ENCODE data around the gene OR2A7. TPM values are rescaled to one million over a fixed set of nuclear protein-coding genes. Genes with fewer than 3 reads are reported as not detected.
"Not testable (repeated sequence)": the region's sequence is repeated elsewhere in the genome, so short reads cannot be mapped to it uniquely, and the experiment has no call there.

The OR2A7 gene
- total RNA-seq = 1 to 10 TPM in 1 of 3 donors, under 1 TPM in 1, not detected in 1; 0.73 to 1.4 TPM
- total RNA-seq (2013) = 1.9 TPM

GRCh38 chr7:144264692-144265091 is at the start of gene OR2A7:
Gene OR2A7 (minus strand): TSS chr7:144264792. CDS start chr7:144259628, 5,164 bp downstream.
- 96% methylated on average over 4 of the region's 7 CpGs for WGBS (ENCODE audit: insufficient coverage)
- H3K9me3 Mint-ChIP-seq; H3K36me3 Mint-ChIP-seq; H3K27ac Mint-ChIP-seq; intact Hi-C loops (cut with micrococcal nuclease); H3K4me3 Mint-ChIP-seq; H3K4me1 ChIP-seq (ENCODE audit: control insufficient read depth, insufficient read depth, low read length); H3K27me3 Mint-ChIP-seq (ENCODE audit: low read depth in 2 of 2); ATAC-seq; H3K36me3 ChIP-seq (ENCODE audit: control insufficient read depth, insufficient read depth, low read length); H3K4me1 Mint-ChIP-seq; DNase-seq; H3K27me3 ChIP-seq (ENCODE audit: control insufficient read depth, insufficient read depth, low read length); H3K4me3 ChIP-seq (ENCODE audit: low read length); H3K9me3 ChIP-seq (ENCODE audit: control insufficient read depth, insufficient read depth, low read length); H3K27ac ChIP-seq (ENCODE audit: low read length): not testable (repeated sequence)

GRCh38 chr7:144311872-144312469 is 47.4 kb upstream of the OR2A7 start, which contains the start of gene OR2A1:
Gene OR2A1 (plus strand): TSS chr7:144312419. CDS start chr7:144318125, 5,706 bp downstream.
- not testable (repeated sequence) for ATAC-seq

GRCh38 chr7:144311218-144311617 is 46.6 kb upstream of the OR2A7 start:
- H3K9me3 ChIP-seq (ENCODE audit: control insufficient read depth, insufficient read depth, low read length); H3K36me3 Mint-ChIP-seq; H3K4me1 Mint-ChIP-seq; H3K9me3 Mint-ChIP-seq; ATAC-seq; H3K27me3 Mint-ChIP-seq (ENCODE audit: low read depth in 2 of 2); H3K4me3 ChIP-seq (ENCODE audit: low read length); H3K27ac Mint-ChIP-seq; H3K4me3 Mint-ChIP-seq; H3K27me3 ChIP-seq (ENCODE audit: control insufficient read depth, insufficient read depth, low read length); H3K27ac ChIP-seq (ENCODE audit: low read length); intact Hi-C loops (cut with micrococcal nuclease); DNase-seq; H3K4me1 ChIP-seq (ENCODE audit: control insufficient read depth, insufficient read depth, low read length); H3K36me3 ChIP-seq (ENCODE audit: control insufficient read depth, insufficient read depth, low read length): not testable (repeated sequence)
- WGBS (ENCODE audit: insufficient coverage) = no CpG with 5 or more reads among the region's 2 CpGs

More at GRCh38 chr7:144311872-144312469, 47.4 kb upstream of the OR2A7 start, which contains the start of gene OR2A1:
- intact Hi-C loops (cut with micrococcal nuclease); H3K4me1 ChIP-seq (ENCODE audit: control insufficient read depth, insufficient read depth, low read length); H3K36me3 ChIP-seq (ENCODE audit: control insufficient read depth, insufficient read depth, low read length); H3K27me3 Mint-ChIP-seq (ENCODE audit: low read depth in 2 of 2); DNase-seq; H3K9me3 Mint-ChIP-seq; H3K27me3 ChIP-seq (ENCODE audit: control insufficient read depth, insufficient read depth, low read length); H3K4me1 Mint-ChIP-seq; H3K27ac ChIP-seq (ENCODE audit: low read length); H3K36me3 Mint-ChIP-seq; H3K9me3 ChIP-seq (ENCODE audit: control insufficient read depth, insufficient read depth, low read length); H3K4me3 Mint-ChIP-seq; H3K27ac Mint-ChIP-seq; H3K4me3 ChIP-seq (ENCODE audit: low read length): not testable (repeated sequence)
- no CpG with 5 or more reads among the region's 2 CpGs for WGBS (ENCODE audit: insufficient coverage)

GRCh38 chr7:144309702-144310101 is 45.1 kb upstream of the OR2A7 start:
- H3K4me3 ChIP-seq (ENCODE audit: low read length); H3K4me3 Mint-ChIP-seq; ATAC-seq; intact Hi-C loops (cut with micrococcal nuclease); H3K27ac ChIP-seq (ENCODE audit: low read length); H3K9me3 Mint-ChIP-seq; H3K27me3 Mint-ChIP-seq (ENCODE audit: low read depth in 2 of 2); H3K9me3 ChIP-seq (ENCODE audit: control insufficient read depth, insufficient read depth, low read length); H3K4me1 ChIP-seq (ENCODE audit: control insufficient read depth, insufficient read depth, low read length); H3K4me1 Mint-ChIP-seq; DNase-seq; H3K36me3 Mint-ChIP-seq; H3K27ac Mint-ChIP-seq; H3K27me3 ChIP-seq (ENCODE audit: control insufficient read depth, insufficient read depth, low read length); H3K36me3 ChIP-seq (ENCODE audit: control insufficient read depth, insufficient read depth, low read length): not testable (repeated sequence)
- no CpG with 5 or more reads among the region's 2 CpGs for WGBS (ENCODE audit: insufficient coverage)

- H3K27me3 ChIP-seq (ENCODE audit: control insufficient read depth, insufficient read depth, low read length); H3K27ac ChIP-seq (ENCODE audit: low read length); H3K36me3 ChIP-seq (ENCODE audit: control insufficient read depth, insufficient read depth, low read length); H3K4me3 ChIP-seq (ENCODE audit: low read length); H3K27ac Mint-ChIP-seq; H3K27me3 Mint-ChIP-seq (ENCODE audit: low read depth in 2 of 2); ATAC-seq; H3K4me3 Mint-ChIP-seq; H3K36me3 Mint-ChIP-seq; H3K9me3 ChIP-seq (ENCODE audit: control insufficient read depth, insufficient read depth, low read length); H3K4me1 ChIP-seq (ENCODE audit: control insufficient read depth, insufficient read depth, low read length); DNase-seq; H3K9me3 Mint-ChIP-seq; H3K4me1 Mint-ChIP-seq; intact Hi-C loops (cut with micrococcal nuclease): not testable (repeated sequence)
- no CpG with 5 or more reads among the region's 2 CpGs for WGBS (ENCODE audit: insufficient coverage)
These were observed 40.6 kb upstream of the OR2A7 start for GRCh38 chr7:144305156-144305555.

- H3K36me3 ChIP-seq (ENCODE audit: control insufficient read depth, insufficient read depth, low read length); H3K4me1 Mint-ChIP-seq; H3K4me3 ChIP-seq (ENCODE audit: low read length); H3K36me3 Mint-ChIP-seq; H3K4me1 ChIP-seq (ENCODE audit: control insufficient read depth, insufficient read depth, low read length); H3K9me3 Mint-ChIP-seq; H3K4me3 Mint-ChIP-seq; H3K9me3 ChIP-seq (ENCODE audit: control insufficient read depth, insufficient read depth, low read length); H3K27ac Mint-ChIP-seq; DNase-seq; H3K27me3 Mint-ChIP-seq (ENCODE audit: low read depth in 2 of 2); H3K27me3 ChIP-seq (ENCODE audit: control insufficient read depth, insufficient read depth, low read length); H3K27ac ChIP-seq (ENCODE audit: low read length); ATAC-seq; intact Hi-C loops (cut with micrococcal nuclease): not testable (repeated sequence)
- WGBS (ENCODE audit: insufficient coverage) = no CpG with 5 or more reads among the region's 5 CpGs
These were observed 39.0 kb upstream of the OR2A7 start for GRCh38 chr7:144303607-144304006.

- H3K36me3 ChIP-seq (ENCODE audit: control insufficient read depth, insufficient read depth, low read length); H3K9me3 ChIP-seq (ENCODE audit: control insufficient read depth, insufficient read depth, low read length); intact Hi-C loops (cut with micrococcal nuclease); H3K27me3 ChIP-seq (ENCODE audit: control insufficient read depth, insufficient read depth, low read length); H3K27ac ChIP-seq (ENCODE audit: low read length); H3K27ac Mint-ChIP-seq; H3K4me3 Mint-ChIP-seq; DNase-seq; H3K9me3 Mint-ChIP-seq; H3K36me3 Mint-ChIP-seq; H3K27me3 Mint-ChIP-seq (ENCODE audit: low read depth in 2 of 2); H3K4me1 ChIP-seq (ENCODE audit: control insufficient read depth, insufficient read depth, low read length); H3K4me1 Mint-ChIP-seq; H3K4me3 ChIP-seq (ENCODE audit: low read length); ATAC-seq: not testable (repeated sequence)
- WGBS (ENCODE audit: insufficient coverage) = no CpG with 5 or more reads among the region's 1 CpG
These were observed 38.1 kb upstream of the OR2A7 start for GRCh38 chr7:144302578-144303303.

Measured in natural killer cell (primary cell).